Testis (tissue), 2 donors: ENCODE measurements around the gene CPNE6.

ENCODE experiments used
- POLR2A ChIP-seq: fragments of 450-650 bp; IDR thresholded peaks from one replicate; pipeline ENCODE4 v1.6.1; 2017; ENCODE audit warnings: antibody characterized with exemption, mild to moderate bottlenecking, moderate library complexity
- TF ChIP-seq, protein P1 (sequence below), 3 experiments: fragments of 450-650 bp in 2 of 3; fragments of 200-600 bp in 1 of 3; sonication (generic) in 1 of 3; IDR thresholded peaks; one replicate each; pipeline ENCODE4 v1.5.1; 2016 to 2019; ENCODE audit warnings: antibody characterized with exemption in 3 of 3, mild to moderate bottlenecking in 2 of 3, moderate library complexity in 1 of 3

DNA sequence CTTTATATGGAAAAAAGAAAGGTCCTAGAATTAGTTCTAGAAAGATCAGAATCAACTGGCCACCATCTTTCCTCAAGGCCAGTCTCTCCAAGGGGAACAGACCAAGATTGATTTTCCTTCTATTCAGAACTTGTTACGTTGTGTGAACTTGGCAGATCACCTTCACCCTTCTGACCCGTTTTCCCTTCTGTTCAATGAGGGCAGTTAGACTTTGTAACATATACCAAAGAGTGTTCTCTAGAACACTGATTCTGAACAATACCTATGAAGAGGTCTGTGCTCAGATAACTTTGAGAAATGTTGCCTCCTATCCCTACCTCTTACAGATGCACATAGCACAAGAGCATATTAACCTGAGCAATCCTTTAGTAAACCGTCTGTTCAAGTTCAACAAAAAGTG, 12.1 kb downstream of the CPNE6 start:
- TF ChIP-seq, protein P1, sequence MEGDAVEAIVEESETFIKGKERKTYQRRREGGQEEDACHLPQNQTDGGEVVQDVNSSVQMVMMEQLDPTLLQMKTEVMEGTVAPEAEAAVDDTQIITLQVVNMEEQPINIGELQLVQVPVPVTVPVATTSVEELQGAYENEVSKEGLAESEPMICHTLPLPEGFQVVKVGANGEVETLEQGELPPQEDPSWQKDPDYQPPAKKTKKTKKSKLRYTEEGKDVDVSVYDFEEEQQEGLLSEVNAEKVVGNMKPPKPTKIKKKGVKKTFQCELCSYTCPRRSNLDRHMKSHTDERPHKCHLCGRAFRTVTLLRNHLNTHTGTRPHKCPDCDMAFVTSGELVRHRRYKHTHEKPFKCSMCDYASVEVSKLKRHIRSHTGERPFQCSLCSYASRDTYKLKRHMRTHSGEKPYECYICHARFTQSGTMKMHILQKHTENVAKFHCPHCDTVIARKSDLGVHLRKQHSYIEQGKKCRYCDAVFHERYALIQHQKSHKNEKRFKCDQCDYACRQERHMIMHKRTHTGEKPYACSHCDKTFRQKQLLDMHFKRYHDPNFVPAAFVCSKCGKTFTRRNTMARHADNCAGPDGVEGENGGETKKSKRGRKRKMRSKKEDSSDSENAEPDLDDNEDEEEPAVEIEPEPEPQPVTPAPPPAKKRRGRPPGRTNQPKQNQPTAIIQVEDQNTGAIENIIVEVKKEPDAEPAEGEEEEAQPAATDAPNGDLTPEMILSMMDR (IDR thresholded peaks at IDR 0.05) = no peak
- TF ChIP-seq POLR2A = no peak
